Prostate gland (tissue), 2 donors: Measurements from ENCODE around the gene HSPA1B.
"Not testable (repeated sequence)": the region's sequence is repeated elsewhere in the genome, so short reads cannot be mapped to it uniquely, and the experiment has no call there.

Source experiments
- CTCF ChIP-seq, 4 experiments: fragments of 200-600 bp in 2 of 4; fragments of 450-650 bp in 2 of 4; sonication (generic) in 2 of 4; IDR thresholded peaks; 1 replicate in 3 of 4; 2 replicates in 1 of 4; pipeline ENCODE4 v1.5.1; 2016 to 2019; ENCODE audit warnings: antibody characterized with exemption in 4 of 4, mild to moderate bottlenecking in 2 of 4, moderate library complexity in 2 of 4
- POLR2A ChIP-seq: fragments of 450-650 bp; IDR thresholded peaks from one replicate; pipeline ENCODE4 v1.6.1; 2016; ENCODE audit warnings: antibody characterized with exemption, mild to moderate bottlenecking

- not testable (repeated sequence) for TF ChIP-seq CTCF (IDR thresholded peaks at IDR 0.05); POLR2A
Measured at GRCh38 chr6:31851980-31852718, 24.6 kb downstream of the HSPA1B start.
